HepG2 (cell line): ENCODE data around the gene PURB. TPM values are rescaled to one million over a fixed set of nuclear protein-coding genes. Genes with fewer than 3 reads are reported as not detected.

Source experiments
- BCL6 ChIP-seq: IDR thresholded peaks from 2 replicates; pipeline ENCODE4 v1.6.1; 2016; ENCODE audit warnings: missing genetic modification reagents, missing compliant biosample characterization
- ELF1 ChIP-seq: sonication (generic); formaldehyde crosslinking; IDR thresholded peaks from 2 replicates; pipeline ENCODE4 v1.4.0; 2020; ENCODE audit warnings: missing genetic modification reagents
- HMG20B ChIP-seq: conservative IDR thresholded peaks from 2 replicates; pipeline ENCODE4 v1.6.1; 2016; ENCODE audit warnings: missing genetic modification reagents, missing compliant biosample characterization
- LCORL ChIP-seq, 2 experiments: fragments of 450-650 bp in 1 of 2; sonication (generic) in 1 of 2; formaldehyde crosslinking in 1 of 2; IDR thresholded peaks; 2 replicates each; pipeline versions ENCODE4 v1.5.0 to v1.6.1; 2017 to 2020; ENCODE audit warnings: antibody characterized with exemption in 1 of 2, missing genetic modification reagents in 1 of 2
- MIER3 ChIP-seq: IDR thresholded peaks from 2 replicates; pipeline ENCODE4 v1.6.1; 2016; ENCODE audit warnings: missing compliant biosample characterization, borderline replicate concordance
- MTF1 ChIP-seq: sonication (generic); formaldehyde crosslinking; IDR thresholded peaks from 2 replicates; pipeline ENCODE4 v1.5.0; 2020; ENCODE audit warnings: missing genetic modification reagents
- RARA ChIP-seq: IDR thresholded peaks from 2 replicates; pipeline ENCODE4 v1.6.1; 2016; ENCODE audit warnings: missing genetic modification reagents, missing compliant biosample characterization
- SP140L ChIP-seq: sonication (generic); formaldehyde crosslinking; IDR thresholded peaks from 2 replicates; pipeline ENCODE4 v1.4.0; 2020; ENCODE audit warnings: missing genetic modification reagents, borderline replicate concordance
- ZFP36 ChIP-seq: fragments of 150-350 bp; IDR thresholded peaks from 2 replicates; pipeline ENCODE4 v1.6.1; 2018; ENCODE audit warnings: borderline replicate concordance, low read length, low read depth; ENCODE audit not compliant: partially characterized antibody
- ZNF143 ChIP-seq: sonication (generic); formaldehyde crosslinking; IDR thresholded peaks from 2 replicates; pipeline ENCODE4 v1.4.0; 2020; ENCODE audit warnings: missing genetic modification reagents
- ZNF253 ChIP-seq: sonication (generic); formaldehyde crosslinking; IDR thresholded peaks from 2 replicates; pipeline ENCODE4 v1.8.0; 2022; ENCODE audit warnings: mild to moderate bottlenecking, missing genetic modification reagents, borderline replicate concordance
- ZNF260 ChIP-seq: sonication (generic); formaldehyde crosslinking; IDR thresholded peaks from 2 replicates; pipeline ENCODE4 v1.4.0; 2020; ENCODE audit warnings: missing genetic modification reagents, low read depth, mild to moderate bottlenecking, borderline replicate concordance
- ZNF292 ChIP-seq: sonication (generic); formaldehyde crosslinking; IDR thresholded peaks from 2 replicates; pipeline ENCODE4 v1.8.1; 2022; ENCODE audit warnings: mild to moderate bottlenecking, low read depth, missing genetic modification reagents, borderline replicate concordance
- ZNF709 ChIP-seq: sonication (generic); formaldehyde crosslinking; IDR thresholded peaks from 2 replicates; pipeline ENCODE4 v1.5.0; 2020; ENCODE audit warnings: mild to moderate bottlenecking, missing genetic modification reagents
- ZNF879 ChIP-seq: sonication (generic); formaldehyde crosslinking; IDR thresholded peaks from 2 replicates; pipeline ENCODE4 v1.8.1; 2023; ENCODE audit warnings: missing genetic modification reagents
- polyA plus RNA-seq, 8 experiments: library from polyadenylated mRNA; depleted of rRNA in 3 of 8; stranded (reverse) in 7 of 8; unstranded in 1 of 8; fragments of >200 nt; fragmentation: Illumina TruSeq in 4 of 8; extraction: Trizol in 4 of 8; gene quantifications; 2 replicates each; pipeline versions ENCODE4 v1.2.1 to v1.2.3, GENCODE V29; 2011 to 2016; ENCODE audit warnings: low read depth in 4 of 8, missing spikeins in 1 of 8, mixed read lengths in 1 of 8; ENCODE audit not compliant: insufficient read depth in 1 of 8
- total RNA-seq, 5 experiments: library from RNA; depleted of rRNA; stranded (reverse); fragments of >200 nt; fragmentation: Illumina TruSeq; extraction: Trizol; gene quantifications; 2 replicates each; pipeline ENCODE4 v1.2.3, GENCODE V29; 2016; ENCODE audit warnings: low read depth in 1 of 5
- TF ChIP-seq, protein P1 (sequence below): sonication (generic); formaldehyde crosslinking; IDR thresholded peaks from 2 replicates; pipeline ENCODE4 v1.4.0; 2020; ENCODE audit warnings: missing genetic modification reagents, borderline replicate concordance
- TF ChIP-seq, protein P2 (sequence below): sonication (generic); formaldehyde crosslinking; IDR thresholded peaks from 2 replicates; pipeline ENCODE4 v1.5.1; 2020; ENCODE audit warnings: missing genetic modification reagents, mild to moderate bottlenecking, borderline replicate concordance
- TF ChIP-seq, protein P3 (sequence below): sonication (generic); formaldehyde crosslinking; IDR thresholded peaks from 2 replicates; pipeline ENCODE4 v1.4.0; 2020; ENCODE audit warnings: missing genetic modification reagents
- TF ChIP-seq, protein P4 (sequence below): sonication (generic); formaldehyde crosslinking; IDR thresholded peaks from 2 replicates; pipeline ENCODE4 v1.4.0; 2020; ENCODE audit warnings: mild to moderate bottlenecking, missing genetic modification reagents, borderline replicate concordance

The PURB gene
- total and polyA plus RNA-seq, 2 of the 13 experiments (the other 11 are each of a cell fraction or from before 2014, with no cell fraction given): 2.3 to 4.3 TPM

DNA sequence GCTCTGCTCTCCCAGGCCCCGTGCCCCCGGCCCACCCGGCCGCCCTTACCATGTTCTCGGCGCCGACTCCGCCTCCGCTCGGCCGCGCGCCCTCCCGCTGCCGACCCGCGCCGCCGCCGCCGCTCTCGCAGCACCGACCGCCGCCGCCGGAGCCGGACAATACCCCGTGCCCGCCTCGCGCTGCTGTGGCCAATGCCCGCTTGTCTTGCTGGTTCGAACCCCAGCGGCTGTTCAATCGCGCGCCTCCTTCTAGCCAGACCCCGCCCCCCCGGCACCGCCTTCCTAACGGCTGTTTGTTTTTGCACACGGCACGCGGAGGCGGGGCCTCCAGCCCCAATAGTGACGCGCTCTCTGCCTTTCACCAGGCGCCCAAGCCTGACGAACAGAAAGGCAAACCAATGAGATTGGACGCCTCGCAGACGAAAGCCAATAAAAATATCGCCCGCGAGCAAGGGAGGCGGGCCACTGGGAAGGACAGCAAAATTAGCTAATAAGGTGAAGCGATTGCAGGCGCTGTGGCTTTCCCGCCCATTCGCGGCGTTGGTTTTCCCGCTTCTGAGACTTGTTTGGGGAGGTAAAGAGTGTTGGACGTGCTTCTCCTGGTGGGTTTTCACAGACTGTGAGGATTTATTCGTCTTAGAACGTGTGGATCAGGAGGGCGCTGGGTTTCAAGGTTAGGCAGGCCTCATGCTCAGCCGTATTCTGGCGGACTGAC lies 37.3 kb downstream of the PURB start, which contains the start of gene H2AZ2 (continued):
- TF ChIP-seq, protein P1, sequence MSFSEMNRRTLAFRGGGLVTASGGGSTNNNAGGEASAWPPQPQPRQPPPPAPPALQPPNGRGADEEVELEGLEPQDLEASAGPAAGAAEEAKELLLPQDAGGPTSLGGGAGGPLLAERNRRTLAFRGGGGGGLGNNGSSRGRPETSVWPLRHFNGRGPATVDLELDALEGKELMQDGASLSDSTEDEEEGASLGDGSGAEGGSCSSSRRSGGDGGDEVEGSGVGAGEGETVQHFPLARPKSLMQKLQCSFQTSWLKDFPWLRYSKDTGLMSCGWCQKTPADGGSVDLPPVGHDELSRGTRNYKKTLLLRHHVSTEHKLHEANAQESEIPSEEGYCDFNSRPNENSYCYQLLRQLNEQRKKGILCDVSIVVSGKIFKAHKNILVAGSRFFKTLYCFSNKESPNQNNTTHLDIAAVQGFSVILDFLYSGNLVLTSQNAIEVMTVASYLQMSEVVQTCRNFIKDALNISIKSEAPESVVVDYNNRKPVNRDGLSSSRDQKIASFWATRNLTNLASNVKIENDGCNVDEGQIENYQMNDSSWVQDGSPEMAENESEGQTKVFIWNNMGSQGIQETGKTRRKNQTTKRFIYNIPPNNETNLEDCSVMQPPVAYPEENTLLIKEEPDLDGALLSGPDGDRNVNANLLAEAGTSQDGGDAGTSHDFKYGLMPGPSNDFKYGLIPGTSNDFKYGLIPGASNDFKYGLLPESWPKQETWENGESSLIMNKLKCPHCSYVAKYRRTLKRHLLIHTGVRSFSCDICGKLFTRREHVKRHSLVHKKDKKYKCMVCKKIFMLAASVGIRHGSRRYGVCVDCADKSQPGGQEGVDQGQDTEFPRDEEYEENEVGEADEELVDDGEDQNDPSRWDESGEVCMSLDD: no peak
- TF ChIP-seq ZFP36 (no peak), LCORL (IDR thresholded peaks at IDR 0.05) (no peak), LCORL (CRISPR knock-in tag; IDR thresholded peaks at IDR 0.05) (no peak), ZNF143 (CRISPR knock-in tag) (peak; percentile 33; the same call in 1 of the 2 replicates), MTF1 (peak; percentile 100), SP140L (CRISPR knock-in tag) (no peak), ELF1 (no peak; the same call in 1 of the 2 replicates), HMG20B (CRISPR knock-in tag) (no peak), ZNF879 (CRISPR knock-in tag) (no peak), RARA (no peak), ZNF292 (CRISPR knock-in tag) (no peak; the same call in 1 of the 2 replicates), BCL6 (no peak), ZNF260 (CRISPR knock-in tag) (no peak), ZNF709 (CRISPR knock-in tag) (no peak), ZNF253 (CRISPR knock-in tag) (no peak), MIER3 (no peak)
- TF ChIP-seq, protein P2, sequence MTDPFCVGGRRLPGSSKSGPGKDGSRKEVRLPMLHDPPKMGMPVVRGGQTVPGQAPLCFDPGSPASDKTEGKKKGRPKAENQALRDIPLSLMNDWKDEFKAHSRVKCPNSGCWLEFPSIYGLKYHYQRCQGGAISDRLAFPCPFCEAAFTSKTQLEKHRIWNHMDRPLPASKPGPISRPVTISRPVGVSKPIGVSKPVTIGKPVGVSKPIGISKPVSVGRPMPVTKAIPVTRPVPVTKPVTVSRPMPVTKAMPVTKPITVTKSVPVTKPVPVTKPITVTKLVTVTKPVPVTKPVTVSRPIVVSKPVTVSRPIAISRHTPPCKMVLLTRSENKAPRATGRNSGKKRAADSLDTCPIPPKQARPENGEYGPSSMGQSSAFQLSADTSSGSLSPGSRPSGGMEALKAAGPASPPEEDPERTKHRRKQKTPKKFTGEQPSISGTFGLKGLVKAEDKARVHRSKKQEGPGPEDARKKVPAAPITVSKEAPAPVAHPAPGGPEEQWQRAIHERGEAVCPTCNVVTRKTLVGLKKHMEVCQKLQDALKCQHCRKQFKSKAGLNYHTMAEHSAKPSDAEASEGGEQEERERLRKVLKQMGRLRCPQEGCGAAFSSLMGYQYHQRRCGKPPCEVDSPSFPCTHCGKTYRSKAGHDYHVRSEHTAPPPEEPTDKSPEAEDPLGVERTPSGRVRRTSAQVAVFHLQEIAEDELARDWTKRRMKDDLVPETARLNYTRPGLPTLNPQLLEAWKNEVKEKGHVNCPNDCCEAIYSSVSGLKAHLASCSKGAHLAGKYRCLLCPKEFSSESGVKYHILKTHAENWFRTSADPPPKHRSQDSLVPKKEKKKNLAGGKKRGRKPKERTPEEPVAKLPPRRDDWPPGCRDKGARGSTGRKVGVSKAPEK: no peak
- TF ChIP-seq, protein P3, sequence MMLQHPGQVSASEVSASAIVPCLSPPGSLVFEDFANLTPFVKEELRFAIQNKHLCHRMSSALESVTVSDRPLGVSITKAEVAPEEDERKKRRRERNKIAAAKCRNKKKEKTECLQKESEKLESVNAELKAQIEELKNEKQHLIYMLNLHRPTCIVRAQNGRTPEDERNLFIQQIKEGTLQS: no peak
- TF ChIP-seq, protein P4, sequence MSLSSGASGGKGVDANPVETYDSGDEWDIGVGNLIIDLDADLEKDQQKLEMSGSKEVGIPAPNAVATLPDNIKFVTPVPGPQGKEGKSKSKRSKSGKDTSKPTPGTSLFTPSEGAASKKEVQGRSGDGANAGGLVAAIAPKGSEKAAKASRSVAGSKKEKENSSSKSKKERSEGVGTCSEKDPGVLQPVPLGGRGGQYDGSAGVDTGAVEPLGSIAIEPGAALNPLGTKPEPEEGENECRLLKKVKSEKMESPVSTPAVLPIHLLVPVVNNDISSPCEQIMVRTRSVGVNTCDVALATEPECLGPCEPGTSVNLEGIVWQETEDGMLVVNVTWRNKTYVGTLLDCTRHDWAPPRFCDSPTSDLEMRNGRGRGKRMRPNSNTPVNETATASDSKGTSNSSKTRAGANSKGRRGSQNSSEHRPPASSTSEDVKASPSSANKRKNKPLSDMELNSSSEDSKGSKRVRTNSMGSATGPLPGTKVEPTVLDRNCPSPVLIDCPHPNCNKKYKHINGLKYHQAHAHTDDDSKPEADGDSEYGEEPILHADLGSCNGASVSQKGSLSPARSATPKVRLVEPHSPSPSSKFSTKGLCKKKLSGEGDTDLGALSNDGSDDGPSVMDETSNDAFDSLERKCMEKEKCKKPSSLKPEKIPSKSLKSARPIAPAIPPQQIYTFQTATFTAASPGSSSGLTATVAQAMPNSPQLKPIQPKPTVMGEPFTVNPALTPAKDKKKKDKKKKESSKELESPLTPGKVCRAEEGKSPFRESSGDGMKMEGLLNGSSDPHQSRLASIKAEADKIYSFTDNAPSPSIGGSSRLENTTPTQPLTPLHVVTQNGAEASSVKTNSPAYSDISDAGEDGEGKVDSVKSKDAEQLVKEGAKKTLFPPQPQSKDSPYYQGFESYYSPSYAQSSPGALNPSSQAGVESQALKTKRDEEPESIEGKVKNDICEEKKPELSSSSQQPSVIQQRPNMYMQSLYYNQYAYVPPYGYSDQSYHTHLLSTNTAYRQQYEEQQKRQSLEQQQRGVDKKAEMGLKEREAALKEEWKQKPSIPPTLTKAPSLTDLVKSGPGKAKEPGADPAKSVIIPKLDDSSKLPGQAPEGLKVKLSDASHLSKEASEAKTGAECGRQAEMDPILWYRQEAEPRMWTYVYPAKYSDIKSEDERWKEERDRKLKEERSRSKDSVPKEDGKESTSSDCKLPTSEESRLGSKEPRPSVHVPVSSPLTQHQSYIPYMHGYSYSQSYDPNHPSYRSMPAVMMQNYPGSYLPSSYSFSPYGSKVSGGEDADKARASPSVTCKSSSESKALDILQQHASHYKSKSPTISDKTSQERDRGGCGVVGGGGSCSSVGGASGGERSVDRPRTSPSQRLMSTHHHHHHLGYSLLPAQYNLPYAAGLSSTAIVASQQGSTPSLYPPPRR (CRISPR knock-in tag): no peak; the same call in 1 of the 2 replicates
